ENCODE results near the gene MPDZ.

Gene MPDZ

DNA sequence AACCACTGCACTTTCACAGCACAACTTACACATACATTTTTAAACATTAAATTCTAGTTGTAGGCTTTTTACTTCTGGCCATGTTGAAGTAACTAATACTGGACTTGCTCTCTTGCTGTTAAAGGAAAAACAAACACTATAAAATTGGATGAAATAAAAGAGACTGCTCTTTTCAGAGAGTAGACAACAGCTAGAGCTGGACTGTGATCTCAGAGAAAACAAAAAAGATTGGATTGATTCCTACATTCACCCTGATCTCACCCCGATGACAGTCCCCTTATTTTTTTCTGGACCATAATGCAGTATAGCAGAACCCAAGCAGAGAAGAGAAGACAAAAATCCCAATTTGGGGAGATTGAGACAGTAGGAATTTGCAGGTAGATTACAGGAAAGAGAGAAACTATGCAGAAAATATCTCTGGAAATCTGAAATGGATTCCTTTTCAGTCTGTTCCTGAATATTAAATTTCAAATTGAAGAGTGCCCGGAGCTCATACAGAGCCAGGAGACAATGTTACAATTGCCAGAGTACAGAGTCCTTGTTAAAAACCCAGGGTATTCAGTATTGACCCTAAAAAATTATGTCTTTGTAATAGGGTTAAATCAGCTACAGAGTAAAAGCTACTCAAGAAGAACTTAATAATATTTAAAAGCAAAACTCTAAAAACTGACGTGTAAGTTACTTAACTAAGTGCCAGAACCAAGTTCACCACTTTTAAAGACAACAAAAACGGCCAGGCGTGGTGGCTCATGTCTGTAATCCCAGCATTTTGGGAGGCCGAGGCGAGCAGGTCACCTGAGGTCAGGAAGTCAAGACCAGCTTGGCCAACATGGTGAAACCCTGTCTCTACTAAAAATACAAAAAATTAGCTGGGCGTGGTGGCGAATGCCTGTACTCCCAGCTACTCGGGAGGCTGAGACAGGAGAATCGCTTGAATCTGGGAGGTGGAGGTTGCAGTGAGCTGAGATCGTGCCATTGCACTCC lies 208.6 kb downstream of the MPDZ start:
- no peaks in the 10 kb centered on the region for H3K4me1 ChIP-seq (ENCODE audit: insufficient read depth, insufficient read length)
- DNase-seq (ENCODE audit: low read depth, low spot score): no peak
- H3K9ac ChIP-seq (ENCODE audit: insufficient read length, low read depth): no peak overlapping the region
- H3K36me3 ChIP-seq (ENCODE audit: insufficient read depth, insufficient read length, low read length): no peaks in the 10 kb centered on the region
- H3K9me3 ChIP-seq (ENCODE audit: insufficient read depth, low read length): 0 out of 2 replicates have a peak, but pooled peaks cover 6% of the 10 kb centered on the region
- H3K4me3 ChIP-seq (ENCODE audit: insufficient read length, low read depth): no peak overlapping the region
- TF ChIP-seq ZNF274 (IDR thresholded peaks at IDR 0.05; ENCODE audit: low read depth, low read length): no peak
- TF ChIP-seq YY1 (IDR thresholded peaks at IDR 0.05; ENCODE audit: insufficient read depth, insufficient read length): no peak
- no peak for TF ChIP-seq SUZ12 (IDR thresholded peaks at IDR 0.05; ENCODE audit: extremely low read depth, insufficient read depth, insufficient read length)
- H3K27me3 ChIP-seq (ENCODE audit: insufficient read depth, insufficient read length): no peaks in the 10 kb centered on the region

DNA sequence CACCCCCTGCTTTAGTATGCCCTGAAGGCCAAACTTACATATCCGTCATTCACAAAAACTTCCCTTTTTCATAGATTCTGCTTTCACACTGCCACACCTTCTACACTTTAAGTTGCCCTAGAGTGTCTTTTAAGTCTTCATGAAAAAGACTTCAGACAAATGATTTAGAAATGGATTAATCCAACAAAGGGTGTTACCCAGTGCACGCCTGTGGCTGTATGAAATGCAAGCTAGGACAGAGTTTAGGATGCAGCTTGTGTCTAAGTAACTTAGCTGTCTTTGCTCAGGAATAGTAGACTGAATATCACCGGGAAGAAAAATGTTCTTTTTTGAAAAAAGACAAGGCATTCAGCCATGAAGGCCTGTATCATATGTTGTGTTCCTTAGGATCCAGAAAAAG lies 210.0 kb downstream of the MPDZ start:
- no peak for DNase-seq (ENCODE audit: low read depth, low spot score)
- TF ChIP-seq YY1 (IDR thresholded peaks at IDR 0.05; ENCODE audit: insufficient read depth, insufficient read length) (no peak), ZNF274 (IDR thresholded peaks at IDR 0.05; ENCODE audit: low read depth, low read length) (no peak)

DNA sequence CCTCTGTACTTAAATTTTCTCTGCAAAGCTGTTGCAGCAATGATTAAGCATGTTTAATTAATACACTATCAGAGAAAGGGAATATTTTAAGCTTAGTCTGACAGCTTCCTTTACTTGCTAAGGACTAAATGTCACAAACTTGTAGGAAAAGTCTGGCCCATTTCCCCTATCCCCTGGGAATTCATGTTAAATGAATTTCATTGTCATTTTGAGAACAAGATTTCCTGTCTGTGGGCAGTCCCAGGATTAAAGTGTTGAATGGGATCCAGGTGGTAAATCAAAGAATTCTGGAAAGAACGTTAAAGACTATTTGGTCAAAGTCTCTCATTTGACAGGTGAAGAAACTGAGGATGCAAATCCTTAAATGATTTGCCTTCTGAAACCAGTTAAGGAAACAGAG lies 214.8 kb downstream of the MPDZ start:
- DNase-seq (ENCODE audit: low read depth, low spot score): no peak
- H3K36me3 ChIP-seq (ENCODE audit: insufficient read depth, insufficient read length, low read length): no peaks in the 10 kb centered on the region
- H3K9ac ChIP-seq (ENCODE audit: insufficient read length, low read depth): no peak overlapping the region
- no peaks in the 10 kb centered on the region for H3K9me3 ChIP-seq (ENCODE audit: insufficient read depth, low read length)
- H3K27me3 ChIP-seq (ENCODE audit: insufficient read depth, insufficient read length): no peaks in the 10 kb centered on the region
- no peak overlapping the region for H3K4me3 ChIP-seq (ENCODE audit: insufficient read length, low read depth)
- H3K4me1 ChIP-seq (ENCODE audit: insufficient read depth, insufficient read length): no peaks in the 10 kb centered on the region
- no peak for TF ChIP-seq SUZ12 (IDR thresholded peaks at IDR 0.05; ENCODE audit: extremely low read depth, insufficient read depth, insufficient read length)
- no peak for TF ChIP-seq YY1 (IDR thresholded peaks at IDR 0.05; ENCODE audit: insufficient read depth, insufficient read length)
- TF ChIP-seq ZNF274 (IDR thresholded peaks at IDR 0.05; ENCODE audit: low read depth, low read length): no peak

More for the DNA sequence above, 210.0 kb downstream of the MPDZ start:
- Histone ChIP-seq H3K9me3 (ENCODE audit: insufficient read depth, low read length) (no peaks in the 10 kb centered on the region), H3K9ac (ENCODE audit: insufficient read length, low read depth) (no peak overlapping the region), H3K27me3 (ENCODE audit: insufficient read depth, insufficient read length) (no peaks in the 10 kb centered on the region), H3K4me1 (ENCODE audit: insufficient read depth, insufficient read length) (no peaks in the 10 kb centered on the region), H3K36me3 (ENCODE audit: insufficient read depth, insufficient read length, low read length) (no peaks in the 10 kb centered on the region), H3K4me3 (ENCODE audit: insufficient read length, low read depth) (no peak overlapping the region)

DNA sequence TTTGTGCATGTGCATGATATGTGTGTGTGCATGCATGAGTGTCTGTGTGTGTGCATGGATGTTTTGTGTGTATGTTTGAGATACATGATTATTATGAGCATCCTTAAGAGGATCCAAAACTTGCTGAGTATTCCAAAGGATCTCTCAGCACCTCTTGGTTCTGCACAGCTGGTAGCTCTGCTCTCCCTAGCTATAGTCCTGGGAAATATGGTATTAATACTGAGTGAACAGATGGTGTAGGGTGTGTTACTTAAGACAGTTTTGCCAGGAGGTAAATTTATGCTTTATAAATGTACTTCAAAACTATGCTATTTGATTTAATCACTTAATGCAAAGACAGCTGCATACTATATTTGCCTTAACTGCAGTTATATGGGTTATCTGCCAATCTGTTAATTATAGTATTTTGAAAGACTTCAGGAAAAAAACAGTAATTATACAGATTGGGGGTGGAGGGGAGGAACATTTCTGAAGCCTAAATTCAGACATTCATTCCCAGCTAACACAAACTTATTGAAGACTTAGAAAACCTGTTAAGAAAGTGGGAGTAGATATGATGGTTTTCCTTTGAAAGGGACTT lies 215.5 kb downstream of the MPDZ start:
- Histone ChIP-seq H3K4me1 (ENCODE audit: insufficient read depth, insufficient read length) (no peaks in the 10 kb centered on the region), H3K9ac (ENCODE audit: insufficient read length, low read depth) (no peak overlapping the region), H3K36me3 (ENCODE audit: insufficient read depth, insufficient read length, low read length) (no peaks in the 10 kb centered on the region), H3K9me3 (ENCODE audit: insufficient read depth, low read length) (no peaks in the 10 kb centered on the region), H3K27me3 (ENCODE audit: insufficient read depth, insufficient read length) (no peaks in the 10 kb centered on the region), H3K4me3 (ENCODE audit: insufficient read length, low read depth) (no peak overlapping the region)
- no peak for TF ChIP-seq ZNF274 (IDR thresholded peaks at IDR 0.05; ENCODE audit: low read depth, low read length)
- no peak for TF ChIP-seq YY1 (IDR thresholded peaks at IDR 0.05; ENCODE audit: insufficient read depth, insufficient read length)
- TF ChIP-seq SUZ12 (IDR thresholded peaks at IDR 0.05; ENCODE audit: extremely low read depth, insufficient read depth, insufficient read length): no peak
- no peak for DNase-seq (ENCODE audit: low read depth, low spot score)

DNA sequence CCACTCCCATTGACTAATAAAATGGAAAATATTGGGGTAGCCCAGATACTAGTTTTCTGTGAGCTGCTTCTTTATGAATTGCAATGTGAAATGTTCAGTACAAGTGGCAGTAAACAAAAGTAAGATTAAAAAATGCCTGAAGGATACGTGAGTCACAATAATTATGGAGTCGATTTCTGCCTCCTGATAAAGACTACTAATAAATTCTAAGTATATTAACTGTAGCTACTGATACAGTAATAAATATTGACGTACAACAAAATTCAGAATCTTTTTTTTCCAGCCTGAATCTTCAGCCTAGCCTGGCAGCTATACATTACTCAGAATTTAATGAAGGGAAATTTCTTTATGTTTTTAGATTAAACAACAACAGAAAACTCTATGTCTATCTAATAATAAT lies 218.1 kb downstream of the MPDZ start:
- Histone ChIP-seq H3K4me1 (ENCODE audit: insufficient read depth, insufficient read length) (no peaks in the 10 kb centered on the region), H3K36me3 (ENCODE audit: insufficient read depth, insufficient read length, low read length) (no peaks in the 10 kb centered on the region), H3K9ac (ENCODE audit: insufficient read length, low read depth) (no peak overlapping the region), H3K27me3 (ENCODE audit: insufficient read depth, insufficient read length) (no peaks in the 10 kb centered on the region), H3K9me3 (ENCODE audit: insufficient read depth, low read length) (no peaks in the 10 kb centered on the region; the same call in 1 of the 2 replicates), H3K4me3 (ENCODE audit: insufficient read length, low read depth) (no peak overlapping the region)
- no peak for DNase-seq (ENCODE audit: low read depth, low spot score)
- TF ChIP-seq SUZ12 (IDR thresholded peaks at IDR 0.05; ENCODE audit: extremely low read depth, insufficient read depth, insufficient read length) (no peak), ZNF274 (IDR thresholded peaks at IDR 0.05; ENCODE audit: low read depth, low read length) (no peak), YY1 (IDR thresholded peaks at IDR 0.05; ENCODE audit: insufficient read depth, insufficient read length) (no peak)

Data from NT2/D1 (cell line).